PC-9 (cell line): Measurements from ENCODE around the gene PBX3.

Experiments
- CTCF ChIP-seq: fragments of 200-600 bp; sonication (generic); conservative IDR thresholded peaks from 2 replicates; pipeline ENCODE4 v1.6.1; 2017; ENCODE audit warnings: mixed run types, antibody characterized with exemption, mild to moderate bottlenecking, moderate library complexity
- EZH2 ChIP-seq: fragments of 200-600 bp; sonication (generic); IDR thresholded peaks from 2 replicates; pipeline ENCODE4 v1.8.0; 2017; ENCODE audit warnings: antibody characterized with exemption, low read depth

GRCh38 chr9:126000731-126001580, 253.8 kb downstream of the PBX3 start:
- no peak for TF ChIP-seq EZH2
- TF ChIP-seq CTCF, result no peak
